Smooth muscle cell (in vitro differentiated cells): ENCODE data around the gene TOR1AIP2. TPM values are rescaled to one million over a fixed set of nuclear protein-coding genes. Genes with fewer than 3 reads are reported as not detected.

Source experiments
- DNase-seq: peaks from one replicate; lab custom pipeline; 2025; ENCODE audit not compliant: unreplicated experiment; lab: John Stamatoyannopoulos, UW
- H2AFZ ChIP-seq: fragments of 200-600 bp; sonication (generic); 2 replicates; pipeline ENCODE4 v1.6.0; 2016; ENCODE audit warnings: antibody characterized with exemption, low read depth, mild to moderate bottlenecking
- H3F3A ChIP-seq: fragments of 200-600 bp; sonication (generic); 2 replicates; pipeline ENCODE4 v1.6.0; 2017; ENCODE audit warnings: antibody characterized with exemption, low read depth
- H3K27ac ChIP-seq: fragments of 200-600 bp; sonication (generic); 2 replicates; pipeline ENCODE4 v1.5.1; 2016; ENCODE audit warnings: low read depth, mild to moderate bottlenecking
- H3K27me3 ChIP-seq: fragments of 200-600 bp; sonication (generic); 2 replicates; pipeline ENCODE4 v1.6.1; 2016; ENCODE audit warnings: low read depth, mild to moderate bottlenecking
- H3K36me3 ChIP-seq: fragments of 200-600 bp; sonication (generic); 2 replicates; pipeline ENCODE4 v1.5.1; 2016; ENCODE audit warnings: low read depth
- H3K4me1 ChIP-seq: fragments of 200-600 bp; sonication (generic); 2 replicates; pipeline ENCODE4 v1.5.1; 2016; ENCODE audit warnings: low read depth
- H3K4me2 ChIP-seq: fragments of 200-600 bp; sonication (generic); 2 replicates; pipeline ENCODE4 v1.6.0; 2016; ENCODE audit warnings: mild to moderate bottlenecking
- H3K4me3 ChIP-seq: fragments of 200-600 bp; sonication (generic); 2 replicates; pipeline ENCODE4 v1.5.1; 2016; ENCODE audit warnings: mild to moderate bottlenecking
- H3K79me2 ChIP-seq: fragments of 200-600 bp; sonication (generic); 2 replicates; pipeline ENCODE4 v1.6.0; 2016; ENCODE audit warnings: low read depth, mild to moderate bottlenecking
- H3K9ac ChIP-seq: fragments of 200-600 bp; sonication (generic); 2 replicates; pipeline ENCODE4 v1.6.0; 2016; ENCODE audit warnings: low read depth
- H3K9me3 ChIP-seq: fragments of 200-600 bp; sonication (generic); replicated peaks from 2 replicates; pipeline ENCODE4 v1.5.1; 2016; ENCODE audit warnings: low read depth
- H4K20me1 ChIP-seq: fragments of 200-600 bp; sonication (generic); 2 replicates; pipeline ENCODE4 v1.6.0; 2016; ENCODE audit warnings: low read depth
- CTCF ChIP-seq: fragments of 200-600 bp; sonication (generic); IDR thresholded peaks from 2 replicates; pipeline ENCODE4 v1.5.1; 2017; ENCODE audit warnings: borderline replicate concordance, mild to moderate bottlenecking, antibody characterized with exemption; ENCODE audit not compliant: insufficient read depth, poor library complexity, severe bottlenecking
- WGBS: methylation state at CpG from one replicate; pipeline ENCODE4 v1.1.7; 2016; ENCODE audit warnings: low lambda C conversion rate; 5-methylcytosine and 5-hydroxymethylcytosine counted together
- polyA plus RNA-seq: library from polyadenylated mRNA; unstranded; fragments of >200 nt; fragmentation: Nextera tagmentation; extraction: Ambion mirVana; gene quantifications from 2 replicates; pipeline ENCODE4 v1.2.1, GENCODE V29; 2016
- total RNA-seq: library from RNA; depleted of rRNA; stranded (reverse); fragments of >200 nt; gene quantifications from 2 replicates; pipeline ENCODE4 v1.2.3, GENCODE V29; 2014

Gene TOR1AIP2
- total and polyA plus RNA-seq, 2 experiments from 2014 or later = 14.2 to 105 TPM

- DNase-seq = no peak
- Histone ChIP-seq H3K9me3 (no peaks in the 10 kb centered on the region), H3K4me1 (no peaks in the 10 kb centered on the region), H3K4me3 (no peak overlapping the region), H3K79me2 (no peaks in the 10 kb centered on the region), H3K27ac (no peak overlapping the region), H3K36me3 (no peaks in the 10 kb centered on the region), H3F3A (no peaks in the 10 kb centered on the region), H3K27me3 (peaks cover 50% of the 10 kb centered on the region), H4K20me1 (peaks cover 3% of the 10 kb centered on the region), H2AFZ (no peak overlapping the region), H3K9ac (no peak overlapping the region), H3K4me2 (no peak overlapping the region)
- no peak for TF ChIP-seq CTCF
- 92% methylated on average over 10 of the region's 10 CpGs for WGBS
Measured at GRCh38 chr1:179798213-179798863, 79.3 kb downstream of the TOR1AIP2 start.

GRCh38 chr1:179794669-179795068, 82.9 kb downstream of the TOR1AIP2 start:
- WGBS = 28% methylated on average over 4 of the region's 4 CpGs
- H3K36me3 ChIP-seq = no peaks in the 10 kb centered on the region

GRCh38 chr1:179794146-179794545, 83.5 kb downstream of the TOR1AIP2 start:
- Histone ChIP-seq H3K79me2 (no peaks in the 10 kb centered on the region), H3K4me3 (no peak overlapping the region), H3K36me3 (no peaks in the 10 kb centered on the region), H3K27me3 (peaks cover 25% of the 10 kb centered on the region), H3K27ac (no peak overlapping the region), H3K9me3 (no peaks in the 10 kb centered on the region), H4K20me1 (peaks cover 3% of the 10 kb centered on the region), H3K9ac (no peak overlapping the region), H2AFZ (no peak overlapping the region), H3K4me1 (no peaks in the 10 kb centered on the region), H3K4me2 (no peak overlapping the region), H3F3A (no peaks in the 10 kb centered on the region)
- WGBS = 81% methylated on average over 1 of the region's 1 CpG
- no peak for DNase-seq
- no peak for TF ChIP-seq CTCF

More at GRCh38 chr1:179794669-179795068, 82.9 kb downstream of the TOR1AIP2 start:
- Histone ChIP-seq H3K27me3 (peaks cover 28% of the 10 kb centered on the region), H3K9ac (no peak overlapping the region), H2AFZ (no peak overlapping the region), H3F3A (no peaks in the 10 kb centered on the region), H3K4me3 (no peak overlapping the region), H3K27ac (no peak overlapping the region), H3K9me3 (no peaks in the 10 kb centered on the region), H3K79me2 (no peaks in the 10 kb centered on the region), H3K4me1 (no peaks in the 10 kb centered on the region), H3K4me2 (no peak overlapping the region), H4K20me1 (peaks cover 3% of the 10 kb centered on the region)
- DNase-seq = no peak
- no peak for TF ChIP-seq CTCF

GRCh38 chr1:179793281-179793680, 84.3 kb downstream of the TOR1AIP2 start:
- TF ChIP-seq CTCF = no peak
- Histone ChIP-seq H3F3A (no peaks in the 10 kb centered on the region), H3K27ac (no peak overlapping the region), H3K4me3 (no peak overlapping the region), H3K36me3 (no peaks in the 10 kb centered on the region), H2AFZ (no peak overlapping the region), H3K4me1 (no peaks in the 10 kb centered on the region), H3K79me2 (no peaks in the 10 kb centered on the region), H4K20me1 (peaks cover 3% of the 10 kb centered on the region), H3K27me3 (peaks cover 25% of the 10 kb centered on the region), H3K9me3 (no peaks in the 10 kb centered on the region), H3K9ac (no peak overlapping the region), H3K4me2 (no peak overlapping the region)
- WGBS = 83% methylated on average over 4 of the region's 4 CpGs
- DNase-seq = no peak
